K562 (cell line): ENCODE measurements around the gene WNT7A. TPM values are rescaled to one million over a fixed set of nuclear protein-coding genes. Genes with fewer than 3 reads are reported as not detected.

ENCODE experiments used
- ATAC-seq: fragments of 200-7000 bp; cut with Tn5 transposase; 3 replicates; pipeline ENCODE4 v1.9.1; 2020; ENCODE audit warnings: moderate library complexity
- BruUV-seq: library from RNA; stranded (reverse); fragments of 400-500 nt; replicated peaks from 2 replicates; lab custom pipeline; 2021; lab: Mats Ljungman, UMichigan
- CTCF ChIA-PET: fragments of 300-600 bp; formaldehyde crosslinking; extraction: SDS; loops from one replicate; lab custom pipeline; 2021; ENCODE audit warnings: low intra/inter-chr PET ratio; lab: Yijun Ruan, JAX
- POLR2A ChIA-PET: fragments of 300-600, 350-650 bp; sonication (Branson Sonifier 250); formaldehyde crosslinking; extraction: SDS; loops from one replicate; lab custom pipeline; 2021; ENCODE audit warnings: antibody characterized with exemption, inconsistent platforms; lab: Yijun Ruan, JAX
- DNase-seq, 4 experiments: peaks; one replicate each; pipeline versions ENCODE4 v3.0.0 to v3.0.0-alpha.2; 2011 to 2018; ENCODE audit warnings: low spot score in 3 of 4, mixed read lengths in 3 of 4; ENCODE audit errors: extremely low read depth in 1 of 4
- FAIRE-seq: peaks from 2 replicates; lab custom pipeline; 2011; peaks lifted over from hg19 to GRCh38; lab: Jason Lieb, UNC
- H2AFZ ChIP-seq: 2 replicates; pipeline ENCODE4 v1.6.0; 2011; ENCODE audit warnings: low read depth, low read length, control low read depth, inconsistent platforms
- H3K27ac ChIP-seq: fragments of 200-600 bp; 3 replicates; pipeline ENCODE4 v1.8.0; 2011; ENCODE audit warnings: low read depth, mild to moderate bottlenecking, control low read depth, inconsistent platforms, low read length, moderate library complexity, mixed read lengths; ENCODE audit errors: extremely low read depth
- H3K27me3 ChIP-seq, 2 experiments: fragments of 300-600 bp in 1 of 2; 2 replicates in 1 of 2; 3 replicates in 1 of 2; pipeline versions ENCODE4 v1.6.0 to v1.8.0; 2011; ENCODE audit warnings: inconsistent platforms in 2 of 2, low read length in 2 of 2, mild to moderate bottlenecking in 1 of 2, mixed read lengths in 1 of 2, moderate library complexity in 1 of 2; ENCODE audit not compliant: control insufficient read depth in 2 of 2, insufficient read depth in 2 of 2
- H3K36me3 ChIP-seq: fragments of 300-600 bp; 3 replicates; pipeline ENCODE4 v1.8.0; 2011; ENCODE audit warnings: mild to moderate bottlenecking, low read length, inconsistent platforms; ENCODE audit not compliant: control insufficient read depth, insufficient read depth
- H3K4me1 ChIP-seq, 2 experiments: fragments of 200-600 bp in 1 of 2; replicated peaks in 1 of 2; 2 replicates in 1 of 2; 3 replicates in 1 of 2; pipeline versions ENCODE4 v1.5.1 to v1.8.0; 2011; ENCODE audit warnings: inconsistent platforms in 2 of 2, low read length in 2 of 2, mild to moderate bottlenecking in 1 of 2, mixed read lengths in 1 of 2, moderate library complexity in 1 of 2; ENCODE audit not compliant: control insufficient read depth in 2 of 2, insufficient read depth in 2 of 2
- H3K4me2 ChIP-seq: 2 replicates; pipeline ENCODE4 v1.6.1; 2011; ENCODE audit warnings: low read length, control low read depth, inconsistent platforms, mixed read lengths; ENCODE audit not compliant: insufficient read depth
- H3K4me3 ChIP-seq: fragments of 200-600 bp; sonication (generic), shearing (Covaris generic); 2 replicates; pipeline ENCODE4 v1.5.1; 2016; ENCODE audit warnings: control low read depth, inconsistent platforms
- H3K79me2 ChIP-seq: fragments of 200-600 bp; 3 replicates; pipeline ENCODE4 v1.8.0; 2011; ENCODE audit warnings: low read length, inconsistent platforms; ENCODE audit not compliant: control insufficient read depth, insufficient read depth
- H3K9ac ChIP-seq, 2 experiments: 2 replicates each; pipeline versions ENCODE4 v1.6.0 to v1.6.1; 2011; ENCODE audit warnings: low read depth in 2 of 2, low read length in 2 of 2, control low read depth in 1 of 2, inconsistent platforms in 1 of 2, mild to moderate bottlenecking in 1 of 2, mixed read lengths in 1 of 2; ENCODE audit not compliant: insufficient read depth in 1 of 2
- H3K9me1 ChIP-seq: one replicate; pipeline ENCODE4 v1.6.0; 2011; ENCODE audit warnings: inconsistent platforms, mild to moderate bottlenecking, low read length, moderate library complexity; ENCODE audit not compliant: control insufficient read depth, insufficient read depth
- H3K9me3 ChIP-seq: replicated peaks from 2 replicates; pipeline ENCODE4 v1.5.1; 2011; ENCODE audit warnings: low read depth, low read length, inconsistent platforms; ENCODE audit not compliant: control insufficient read depth, insufficient read depth
- H4K20me1 ChIP-seq: replicated peaks from 2 replicates; pipeline ENCODE4 v1.6.1; 2011; ENCODE audit warnings: low read length, inconsistent platforms, mixed read lengths; ENCODE audit not compliant: control insufficient read depth, insufficient read depth
- CBFA2T2 ChIP-seq: fragments of 450-650 bp; conservative IDR thresholded peaks from 2 replicates; pipeline ENCODE4 v1.6.1; 2017; ENCODE audit warnings: mild to moderate bottlenecking
- HDAC6 ChIP-seq: IDR thresholded peaks from 2 replicates; pipeline ENCODE4 v1.6.1; 2012; ENCODE audit warnings: low read depth, mild to moderate bottlenecking, control low read depth, inconsistent platforms, low read length, moderate library complexity
- HNRNPK ChIP-seq: fragments of 200-400 bp; formaldehyde crosslinking; IDR thresholded peaks from one replicate; pipeline ENCODE4 v1.6.1; 2018; ENCODE audit warnings: mild to moderate bottlenecking, low read depth, low read length; ENCODE audit not compliant: poor library complexity, severe bottlenecking
- NCOA2 ChIP-seq, 2 experiments: fragments of 450-650 bp; IDR thresholded peaks; 2 replicates each; pipeline ENCODE4 v1.6.1; 2018; ENCODE audit warnings: mild to moderate bottlenecking in 2 of 2, moderate library complexity in 1 of 2; ENCODE audit not compliant: partially characterized antibody in 2 of 2
- NR2F6 ChIP-seq: fragments of 450-650 bp; formaldehyde crosslinking; IDR thresholded peaks from 2 replicates; pipeline ENCODE4 v1.4.0; 2020; ENCODE audit warnings: mild to moderate bottlenecking
- PHB2 ChIP-seq: fragments of 450-650 bp; IDR thresholded peaks from 2 replicates; pipeline ENCODE4 v1.6.1; 2017; ENCODE audit warnings: low read depth
- SMAD2 ChIP-seq: fragments of 150-350 bp; IDR thresholded peaks from 2 replicates; pipeline ENCODE4 v1.6.1; 2014; ENCODE audit warnings: low read depth, mild to moderate bottlenecking, low read length
- THRA ChIP-seq: fragments of 450-650 bp; IDR thresholded peaks from 2 replicates; pipeline ENCODE4 v1.6.1; 2017; ENCODE audit warnings: mild to moderate bottlenecking, moderate library complexity
- ZNF740 ChIP-seq, 3 experiments: fragments of 200-800 bp in 1 of 3; sonication (Bioruptor generic) in 1 of 3; sonication (generic) in 1 of 3; formaldehyde crosslinking in 1 of 3; IDR thresholded peaks; 2 replicates each; pipeline versions ENCODE4 v1.6.1 to v1.8.0; 2016 to 2022; ENCODE audit warnings: mild to moderate bottlenecking in 2 of 3, missing compliant biosample characterization in 2 of 3, missing genetic modification characterization in 2 of 3, missing genetic modification reagents in 1 of 3
- WGBS: fragments of 100-300 bp; shearing (Covaris generic); methylation state at CpG from one replicate; pipeline ENCODE4 v1.1.6; 2016; ENCODE audit warnings: low coverage, mixed read lengths; ENCODE audit not compliant: insufficient coverage; ENCODE audit errors: missing lambda C conversion rate; 5-methylcytosine and 5-hydroxymethylcytosine counted together
- in situ Hi-C: fragments of 300-500 bp; cut with MboI; formaldehyde crosslinking; loops from 4 replicates; pipeline ENCODE4 v1.15.0; 2018; ENCODE audit warnings: inconsistent platforms, mixed read lengths
- intact Hi-C: fragments of 100-400 bp; cut with micrococcal nuclease; formaldehyde crosslinking; loops from 2 replicates; pipeline ENCODE4 v1.14.2; 2022
- polyA plus RNA-seq, 8 experiments: library from polyadenylated mRNA; depleted of rRNA in 4 of 8; stranded (reverse) in 5 of 8; unstranded in 3 of 8; fragments of >200 nt; fragmentation: Nextera tagmentation in 2 of 8; fragmentation: Illumina TruSeq in 1 of 8; extraction: Ambion mirVana in 2 of 8; extraction: Trizol in 1 of 8; gene quantifications; 2 replicates each; pipeline versions ENCODE4 v1.2.1 to v1.2.3, GENCODE V29; 2011 to 2014; ENCODE audit warnings: inconsistent platforms in 1 of 8, missing spikeins in 1 of 8
- total RNA-seq, 7 experiments: library from RNA; depleted of rRNA in 6 of 7; stranded (reverse); fragments of >200 nt in 6 of 7; fragmentation: Illumina TruSeq in 2 of 7; extraction: Trizol in 2 of 7; gene quantifications; 2 replicates each; pipeline versions ENCODE4 v1.2.1 to v1.2.3, GENCODE V29; 2011 to 2021; ENCODE audit warnings: low replicate concordance in 1 of 7
- TF ChIP-seq, protein P1 (sequence below), 2 experiments: fragments of 250-450 bp in 1 of 2; fragments of 450-650 bp in 1 of 2; sonication (Bioruptor Pico) in 1 of 2; IDR thresholded peaks; 2 replicates each; pipeline versions ENCODE4 v1.6.1 to v1.8.0; 2016 to 2021; ENCODE audit warnings: mild to moderate bottlenecking in 2 of 2, moderate library complexity in 2 of 2, missing compliant biosample characterization in 1 of 2, missing genetic modification characterization in 1 of 2
- TF ChIP-seq, protein P2 (sequence below): fragments of 250-450 bp; sonication (Bioruptor Pico); IDR thresholded peaks from 2 replicates; pipeline ENCODE4 v1.5.1; 2021; ENCODE audit warnings: mild to moderate bottlenecking
- TF ChIP-seq, protein P3 (sequence below): IDR thresholded peaks from 2 replicates; pipeline ENCODE4 v1.6.1; 2014; ENCODE audit warnings: antibody characterized with exemption
- TF ChIP-seq, protein P4 (sequence below): fragments of 450-650 bp; conservative IDR thresholded peaks from 2 replicates; pipeline ENCODE4 v1.6.1; 2016; ENCODE audit warnings: missing genetic modification characterization, low read depth, mild to moderate bottlenecking, missing compliant biosample characterization, moderate library complexity

Gene WNT7A
- total and polyA plus RNA-seq, 9 of the 15 experiments (the other 6 are each of a cell fraction or from before 2014, with no cell fraction given), result 0.03 TPM; not detected in 8

DNA sequence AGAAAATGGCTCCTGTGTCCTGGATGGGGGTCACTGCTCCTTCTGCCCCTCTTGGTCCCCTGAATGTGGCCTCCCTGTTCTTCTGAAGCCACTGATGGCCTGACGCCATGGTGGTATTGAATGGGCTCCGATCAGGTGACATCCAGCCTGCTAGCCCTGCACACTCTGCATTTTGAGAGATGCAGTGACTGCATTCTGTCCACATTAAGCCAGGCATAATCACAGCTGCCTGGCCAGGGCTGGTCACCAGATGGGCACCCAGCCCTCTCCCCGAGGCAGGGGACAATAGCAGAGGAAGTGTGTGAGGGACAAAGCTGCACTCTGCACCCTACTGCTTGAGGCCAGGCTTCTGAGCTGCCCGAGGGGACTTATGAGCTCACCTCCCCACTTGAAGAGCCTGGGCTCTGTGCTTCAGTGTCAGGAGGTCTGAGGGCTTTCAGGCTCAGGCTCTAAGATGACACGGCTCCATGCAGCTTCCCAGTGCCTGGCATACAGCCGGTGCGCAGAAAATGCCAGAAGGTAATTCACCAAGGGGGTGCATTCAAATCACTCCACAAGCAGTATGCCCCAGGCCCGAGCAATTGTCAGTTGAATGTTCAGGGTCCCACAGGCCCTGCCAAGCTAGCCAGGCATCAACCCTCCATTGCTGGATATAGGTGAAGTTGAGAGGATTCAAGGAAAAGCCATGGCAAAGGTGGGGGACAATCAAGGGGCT is 56.8 kb downstream of the WNT7A start:
- WGBS, result under 1% methylated on average over 8 of the region's 8 CpGs
- POLR2A ChIA-PET, result no interaction called here
- no TSS peak for BruUV-seq
- TF ChIP-seq NR2F6 (CRISPR knock-in tag) (no peak), CBFA2T2 (no peak), SMAD2 (no peak), HDAC6 (no peak), THRA (no peak), NCOA2 (IDR thresholded peaks at IDR 0.05; ENCODE audit: partially characterized antibody in 2 of 2) (no peak), HNRNPK (no peak), ZNF740 (CRISPR knock-in tag; IDR thresholded peaks at IDR 0.05) (no peak), ZNF740 (tag; IDR thresholded peaks at IDR 0.05) (no peak), PHB2 (no peak)
- TF ChIP-seq, protein P1, sequence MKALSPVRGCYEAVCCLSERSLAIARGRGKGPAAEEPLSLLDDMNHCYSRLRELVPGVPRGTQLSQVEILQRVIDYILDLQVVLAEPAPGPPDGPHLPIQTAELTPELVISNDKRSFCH (CRISPR knock-in tag; IDR thresholded peaks at IDR 0.05), result no peak
- TF ChIP-seq, protein P1 (tag; IDR thresholded peaks at IDR 0.05), result no peak
- TF ChIP-seq, protein P2, sequence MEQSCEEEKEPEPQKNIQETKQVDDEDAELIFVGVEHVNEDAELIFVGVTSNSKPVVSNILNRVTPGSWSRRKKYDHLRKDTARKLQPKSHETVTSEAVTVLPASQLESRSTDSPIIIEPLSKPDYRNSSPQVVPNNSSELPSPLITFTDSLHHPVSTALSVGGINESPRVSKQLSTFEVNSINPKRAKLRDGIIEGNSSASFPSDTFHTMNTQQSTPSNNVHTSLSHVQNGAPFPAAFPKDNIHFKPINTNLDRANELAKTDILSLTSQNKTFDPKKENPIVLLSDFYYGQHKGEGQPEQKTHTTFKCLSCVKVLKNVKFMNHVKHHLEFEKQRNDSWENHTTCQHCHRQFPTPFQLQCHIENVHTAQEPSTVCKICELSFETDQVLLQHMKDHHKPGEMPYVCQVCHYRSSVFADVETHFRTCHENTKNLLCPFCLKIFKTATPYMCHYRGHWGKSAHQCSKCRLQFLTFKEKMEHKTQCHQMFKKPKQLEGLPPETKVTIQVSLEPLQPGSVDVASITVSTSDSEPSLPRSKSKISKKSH (CRISPR knock-in tag), result no peak
- TF ChIP-seq, protein P3, sequence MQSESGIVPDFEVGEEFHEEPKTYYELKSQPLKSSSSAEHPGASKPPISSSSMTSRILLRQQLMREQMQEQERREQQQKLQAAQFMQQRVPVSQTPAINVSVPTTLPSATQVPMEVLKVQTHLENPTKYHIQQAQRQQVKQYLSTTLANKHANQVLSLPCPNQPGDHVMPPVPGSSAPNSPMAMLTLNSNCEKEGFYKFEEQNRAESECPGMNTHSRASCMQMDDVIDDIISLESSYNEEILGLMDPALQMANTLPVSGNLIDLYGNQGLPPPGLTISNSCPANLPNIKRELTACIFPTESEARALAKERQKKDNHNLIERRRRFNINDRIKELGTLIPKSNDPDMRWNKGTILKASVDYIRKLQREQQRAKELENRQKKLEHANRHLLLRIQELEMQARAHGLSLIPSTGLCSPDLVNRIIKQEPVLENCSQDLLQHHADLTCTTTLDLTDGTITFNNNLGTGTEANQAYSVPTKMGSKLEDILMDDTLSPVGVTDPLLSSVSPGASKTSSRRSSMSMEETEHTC, result no peak
- TF ChIP-seq, protein P4, sequence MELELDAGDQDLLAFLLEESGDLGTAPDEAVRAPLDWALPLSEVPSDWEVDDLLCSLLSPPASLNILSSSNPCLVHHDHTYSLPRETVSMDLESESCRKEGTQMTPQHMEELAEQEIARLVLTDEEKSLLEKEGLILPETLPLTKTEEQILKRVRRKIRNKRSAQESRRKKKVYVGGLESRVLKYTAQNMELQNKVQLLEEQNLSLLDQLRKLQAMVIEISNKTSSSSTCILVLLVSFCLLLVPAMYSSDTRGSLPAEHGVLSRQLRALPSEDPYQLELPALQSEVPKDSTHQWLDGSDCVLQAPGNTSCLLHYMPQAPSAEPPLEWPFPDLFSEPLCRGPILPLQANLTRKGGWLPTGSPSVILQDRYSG, result no peak

More for the DNA sequence above, 56.8 kb downstream of the WNT7A start:
- FAIRE-seq, result no peak
- H3K4me3 ChIP-seq, result no peak overlapping the region
- no peak overlapping the region for H3K27ac ChIP-seq
- H3K4me1 ChIP-seq, result peaks cover 0 to 7% of the 10 kb centered on the region in 2 experiments; a peak in 2 of 5 replicates
- no peaks in the 10 kb centered on the region for H4K20me1 ChIP-seq
- H3K79me2 ChIP-seq, result no peaks in the 10 kb centered on the region
- H3K9me3 ChIP-seq, result no peaks in the 10 kb centered on the region
- DNase-seq, result no peak
- no peaks in the 10 kb centered on the region for H3K9me1 ChIP-seq
- intact Hi-C loops, result no loop called here
- in situ Hi-C loops, result no loop called here
- peaks cover 4 to 43% of the 10 kb centered on the region in 2 experiments; a peak in 3 of 5 replicates for H3K27me3 ChIP-seq
- H3K36me3 ChIP-seq, result no peaks in the 10 kb centered on the region
- ATAC-seq, result no peak
- CTCF ChIA-PET, result no interaction called here
- H3K9ac ChIP-seq, result no peak overlapping the region
- H3K4me2 ChIP-seq, result no peak overlapping the region
- H2AFZ ChIP-seq, result no peak overlapping the region
